Measurements from ENCODE around the gene CES3. TPM values are rescaled to one million over a fixed set of nuclear protein-coding genes. Genes with fewer than 3 reads are reported as not detected.

The CES3 gene
- total RNA-seq, 6 experiments from 2014 or later = 19.1 to 82.4 (median 35.9) TPM

GRCh38 chr16:67017421-67017750 lies 56.3 kb downstream of the CES3 start:
- H3K4me1 ChIP-seq = peaks cover 0 to 11% (median 3%) of the 10 kb centered on the region in 4 donors
- intact Hi-C loops (cut with DNase I) = loop anchor here (10.0 kb wide), 1 partner anchor 137 kb away; the partner anchor contains the start of genes B3GNT9 (in 2 of the 2), FBXL8 (in 2 of the 2) and TRADD (in 2 of the 2)
- TF ChIP-seq POLR2A (IDR thresholded peaks at IDR 0.05) (no peak), CTCF (IDR thresholded peaks at IDR 0.05) (no peak)
- no peaks in the 10 kb centered on the region for H3K27me3 ChIP-seq
- no peaks in the 10 kb centered on the region for H3K36me3 ChIP-seq
- H3K9me3 ChIP-seq = no peaks in the 10 kb centered on the region
- WGBS (ENCODE audit: insufficient coverage, low coverage, low lambda C conversion rate, missing lambda C conversion rate) = 70% methylated on average over 2 of the region's 4 CpGs
- no peak overlapping the region for H3K4me3 ChIP-seq
- H3K27ac ChIP-seq = no peak overlapping the region
- DNase-seq = no peak
- ATAC-seq = no peak

GRCh38 chr16:67017810-67018488 lies 56.9 kb downstream of the CES3 start:
- no peak overlapping the region for H3K4me3 ChIP-seq
- no peaks in the 10 kb centered on the region for H3K27me3 ChIP-seq
- TF ChIP-seq CTCF (IDR thresholded peaks at IDR 0.05) (peak; percentile 71 to 87 (median 85)), POLR2A (IDR thresholded peaks at IDR 0.05) (no peak)
- 29% methylated on average over 3 of the region's 6 CpGs for WGBS (ENCODE audit: insufficient coverage, low coverage, low lambda C conversion rate, missing lambda C conversion rate)
- H3K27ac ChIP-seq = no peak overlapping the region
- DNase-seq (peak; percentile 67 to 86 (median 83)), ATAC-seq (peak; percentile 86 to 94 (median 93))
- intact Hi-C loops (cut with DNase I) = loop anchor here (10.0 kb wide), 1 partner anchor 137 kb away; the partner anchor contains the start of genes B3GNT9 (in 2 of the 2), FBXL8 (in 2 of the 2) and TRADD (in 2 of the 2)
- no peaks in the 10 kb centered on the region for H3K36me3 ChIP-seq
- H3K4me1 ChIP-seq = peaks cover 0 to 11% (median 3%) of the 10 kb centered on the region in 4 donors
- no peaks in the 10 kb centered on the region for H3K9me3 ChIP-seq

- intact Hi-C loops (cut with DNase I) = loop anchor here (10.0 kb wide), 1 partner anchor 136 kb away; the partner anchor contains the start of genes B3GNT9 (in 2 of the 2), FBXL8 (in 2 of the 2) and TRADD (in 2 of the 2)
- ATAC-seq = no peak
- no peaks in the 10 kb centered on the region for H3K9me3 ChIP-seq
- H3K27me3 ChIP-seq = no peaks in the 10 kb centered on the region
- peaks cover 0 to 2% (median 0%) of the 10 kb centered on the region in 4 donors for H3K4me1 ChIP-seq
- TF ChIP-seq POLR2A (IDR thresholded peaks at IDR 0.05) (no peak), CTCF (IDR thresholded peaks at IDR 0.05) (no peak)
- H3K27ac ChIP-seq = no peak overlapping the region
- no peaks in the 10 kb centered on the region for H3K36me3 ChIP-seq
- WGBS (ENCODE audit: insufficient coverage, low coverage, low lambda C conversion rate, missing lambda C conversion rate) = 87% methylated on average over 6 of the region's 8 CpGs
- H3K4me3 ChIP-seq = no peak overlapping the region
- peak in 1 of 3 donors; percentile 16 for DNase-seq
These were observed 58.1 kb downstream of the CES3 start for GRCh38 chr16:67019171-67019570.

- intact Hi-C loops (cut with DNase I) = loop anchor here in 1 of 2 donors (10.0 kb wide), 1 partner anchor 83 kb away; the partner anchor contains the start of gene PHAF1
- H3K27ac ChIP-seq = no peak overlapping the region
- DNase-seq (peak in 1 of 3 donors; percentile 13), ATAC-seq (no peak)
- H3K4me3 ChIP-seq = no peak overlapping the region
- no peaks in the 10 kb centered on the region for H3K27me3 ChIP-seq
- H3K9me3 ChIP-seq = no peaks in the 10 kb centered on the region
- TF ChIP-seq CTCF (IDR thresholded peaks at IDR 0.05) (no peak), POLR2A (IDR thresholded peaks at IDR 0.05) (no peak)
- no peaks in the 10 kb centered on the region for H3K4me1 ChIP-seq
- no peaks in the 10 kb centered on the region for H3K36me3 ChIP-seq
- 85% methylated on average over 3 of the region's 3 CpGs for WGBS (ENCODE audit: insufficient coverage, low coverage, low lambda C conversion rate, missing lambda C conversion rate)
These were observed 60.3 kb downstream of the CES3 start for GRCh38 chr16:67021321-67021720.
